GM23248 (cell line): ENCODE results near the gene CSHL1.

Experiments used
- EZH2 ChIP-seq: fragments of 200-600 bp; sonication (generic); IDR thresholded peaks from 2 replicates; pipeline ENCODE4 v1.6.1; 2018; ENCODE audit warnings: antibody characterized with exemption, mild to moderate bottlenecking; ENCODE audit not compliant: insufficient read depth, poor library complexity, severe bottlenecking
- EZH2phosphoT487 ChIP-seq: fragments of 200-600 bp; sonication (generic); IDR thresholded peaks from 2 replicates; pipeline ENCODE4 v1.6.1; 2018; ENCODE audit warnings: antibody characterized with exemption, moderate library complexity, mild to moderate bottlenecking, low read depth; ENCODE audit not compliant: insufficient read depth

GRCh38 chr17:63934183-63935112 is 23.4 kb upstream of the CSHL1 start:
- TF ChIP-seq EZH2, result no peak
- TF ChIP-seq EZH2phosphoT487, result no peak
